CD4-positive, alpha-beta T cell treated with Interleukin-15 for 4 hours (primary cell): ENCODE measurements around the gene HBG2.
"Not testable (repeated sequence)": the region's sequence is repeated elsewhere in the genome, so short reads cannot be mapped to it uniquely, and the experiment has no call there.

ENCODE experiments used
- DNase-seq: peaks from one replicate; pipeline ENCODE4 v3.0.0-alpha.2; 2020; ENCODE audit warnings: low spot score

Gene HBG2

DNA sequence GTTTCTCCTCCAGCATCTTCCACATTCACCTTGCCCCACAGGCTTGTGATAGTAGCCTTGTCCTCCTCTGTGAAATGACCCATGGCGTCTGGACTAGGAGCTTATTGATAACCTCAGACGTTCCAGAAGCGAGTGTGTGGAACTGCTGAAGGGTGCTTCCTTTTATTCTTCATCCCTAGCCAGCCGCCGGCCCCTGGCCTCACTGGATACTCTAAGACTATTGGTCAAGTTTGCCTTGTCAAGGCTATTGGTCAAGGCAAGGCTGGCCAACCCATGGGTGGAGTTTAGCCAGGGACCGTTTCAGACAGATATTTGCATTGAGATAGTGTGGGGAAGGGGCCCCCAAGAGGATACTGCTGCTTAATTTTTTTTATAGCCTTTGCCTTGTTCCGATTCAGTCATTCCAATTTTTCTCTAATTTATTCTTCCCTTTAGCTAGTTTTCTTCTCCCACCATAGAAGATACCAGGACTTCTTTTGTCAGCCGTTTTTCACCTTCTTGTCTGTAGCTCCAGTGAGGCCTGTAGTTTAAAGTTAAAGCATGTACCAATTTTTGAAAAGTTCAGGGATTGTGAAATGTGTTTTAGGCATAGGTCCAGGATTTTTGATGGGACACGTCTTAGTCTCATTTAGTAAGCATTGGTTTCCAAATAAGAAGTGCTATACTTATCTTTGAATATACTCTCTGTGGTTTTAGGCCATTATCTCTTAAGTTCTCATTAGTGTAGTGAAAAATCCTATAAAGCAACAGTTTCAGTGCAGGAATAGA is at the start of gene HBG2:
TSS of gene HBG2 (minus strand) at position 136 of the 768 bp plus-strand sequence. CDS start at position 83, 53 bp downstream.
- DNase-seq, result not testable (repeated sequence)

DNA sequence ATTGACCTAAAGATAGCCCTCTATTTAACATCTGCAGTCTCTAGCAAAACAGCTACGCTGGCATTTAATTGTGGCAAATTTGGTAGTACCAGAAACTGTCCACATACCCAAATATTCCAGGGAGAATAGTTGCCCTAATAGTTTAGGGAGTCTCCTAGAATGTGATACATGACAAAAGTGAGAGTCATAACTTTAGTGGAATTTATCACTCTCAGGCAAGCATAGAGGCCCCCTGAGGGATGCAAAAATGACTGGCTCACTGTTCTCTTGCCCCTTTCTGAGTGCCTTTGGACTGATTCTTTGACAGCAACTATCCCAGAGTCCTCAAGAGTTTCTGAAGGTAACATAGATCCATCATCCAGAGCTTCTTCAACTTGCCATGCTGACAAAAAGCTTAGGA is 49.5 kb upstream of the HBG2 start:
- no peak for DNase-seq

DNA sequence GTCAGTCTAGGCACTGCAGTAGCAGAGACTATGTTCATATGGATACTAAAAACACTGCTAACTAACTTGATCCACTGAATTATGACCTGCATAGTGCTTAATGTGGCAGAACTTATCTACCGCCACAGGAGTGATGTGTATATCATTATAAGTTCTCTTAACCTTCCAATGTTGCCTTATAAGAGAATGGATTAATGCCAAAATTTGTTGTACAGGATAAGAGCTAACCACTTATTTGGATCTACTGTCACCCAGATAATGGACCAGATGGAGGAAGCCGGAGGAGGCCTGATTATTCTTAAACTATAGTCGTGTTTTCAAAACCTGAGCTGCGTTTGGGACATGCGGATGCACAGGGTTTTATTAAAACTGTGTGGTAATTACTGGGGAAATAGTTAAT is 49.0 kb upstream of the HBG2 start:
- no peak for DNase-seq

DNA sequence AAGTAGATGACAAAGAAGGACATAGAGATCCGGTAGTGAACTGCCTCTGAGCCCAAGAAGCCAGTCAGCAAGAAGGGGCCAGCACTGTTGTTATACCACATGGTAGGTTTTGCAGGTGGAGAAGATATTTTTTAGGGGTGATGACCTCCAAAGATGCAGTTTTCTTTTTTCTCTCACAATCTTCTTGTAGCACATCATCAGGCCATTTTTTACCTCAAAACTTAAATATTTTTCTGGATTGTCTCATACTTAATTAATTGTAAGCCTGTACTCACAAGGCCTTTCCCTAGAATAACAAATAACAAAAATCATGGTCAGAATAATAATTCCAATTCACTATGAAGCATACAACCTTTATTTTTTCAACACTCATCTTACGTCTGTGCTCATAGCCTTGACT is 47.3 kb upstream of the HBG2 start, which contains the start of gene OR51B4:
TSS of gene OR51B4 (minus strand) at position 101 of the 400 bp plus-strand sequence. CDS start at position 101, 0 bp downstream.
- DNase-seq, result no peak

DNA sequence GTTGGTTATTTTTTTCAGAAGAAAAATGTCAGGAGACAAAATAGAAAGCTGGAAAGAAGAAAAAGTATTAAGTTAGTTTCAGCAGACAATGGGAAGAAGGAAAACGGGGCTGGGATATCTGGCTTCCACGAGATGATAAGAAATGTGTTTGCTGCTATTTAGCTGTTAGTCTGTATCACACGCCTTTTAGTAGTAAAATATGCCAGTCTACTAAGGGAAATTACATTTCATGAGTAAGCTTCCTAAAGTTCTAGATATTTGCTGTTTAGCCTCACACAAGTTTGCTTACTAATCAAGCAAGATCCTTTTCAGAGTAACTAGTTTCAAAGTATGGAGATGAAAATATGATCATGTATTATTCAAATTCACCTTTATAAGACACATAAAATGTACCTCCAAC is 45.7 kb upstream of the HBG2 start:
- no peak for DNase-seq

DNA sequence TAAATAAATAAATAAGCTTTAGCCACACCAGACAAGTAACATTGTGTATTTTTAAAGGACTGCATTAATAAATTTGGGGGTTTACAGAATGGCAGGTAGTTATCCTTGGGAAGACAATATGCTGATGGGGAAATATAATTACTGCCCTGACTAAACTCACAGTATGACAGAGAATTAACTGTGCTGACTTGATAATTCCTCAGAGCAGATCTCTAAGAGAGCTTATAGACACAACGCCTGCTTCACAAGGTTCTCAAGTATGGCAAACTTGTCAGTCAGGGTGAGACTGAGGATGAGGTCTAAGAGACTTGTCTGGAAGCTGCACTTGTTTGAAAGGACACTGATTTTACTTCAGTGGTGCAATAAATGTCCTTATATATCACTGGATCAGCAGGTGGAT is 43.9 kb upstream of the HBG2 start:
- DNase-seq, result no peak

DNA sequence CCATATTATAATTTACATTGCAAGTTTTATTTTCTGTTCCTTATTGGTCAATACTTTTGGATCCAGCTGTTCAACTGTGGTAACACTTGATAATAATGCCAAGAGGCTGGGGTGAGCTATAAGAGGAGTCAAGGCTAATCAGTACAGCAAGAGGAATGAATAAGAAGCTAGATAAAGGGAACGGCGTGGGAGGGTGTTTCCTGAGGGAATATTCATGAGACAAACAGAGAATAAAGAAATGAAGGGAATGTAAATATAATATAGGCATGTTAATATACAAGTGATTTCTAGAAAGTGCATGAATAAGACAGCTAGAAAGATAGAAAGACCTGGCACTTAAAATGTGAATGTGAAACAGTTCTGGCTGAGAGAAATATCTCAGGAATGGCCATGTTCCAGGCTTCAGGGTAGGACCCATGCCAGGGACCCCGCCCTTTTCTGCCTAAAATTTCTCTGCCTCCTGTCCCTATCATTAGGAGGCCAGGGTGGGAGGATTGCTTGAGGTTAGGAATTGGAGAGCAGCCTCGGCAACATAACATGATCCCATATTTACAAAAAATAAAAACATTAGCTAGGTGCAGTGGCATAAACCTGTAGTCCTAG is 43.2 kb upstream of the HBG2 start:
- no peak for DNase-seq

DNA sequence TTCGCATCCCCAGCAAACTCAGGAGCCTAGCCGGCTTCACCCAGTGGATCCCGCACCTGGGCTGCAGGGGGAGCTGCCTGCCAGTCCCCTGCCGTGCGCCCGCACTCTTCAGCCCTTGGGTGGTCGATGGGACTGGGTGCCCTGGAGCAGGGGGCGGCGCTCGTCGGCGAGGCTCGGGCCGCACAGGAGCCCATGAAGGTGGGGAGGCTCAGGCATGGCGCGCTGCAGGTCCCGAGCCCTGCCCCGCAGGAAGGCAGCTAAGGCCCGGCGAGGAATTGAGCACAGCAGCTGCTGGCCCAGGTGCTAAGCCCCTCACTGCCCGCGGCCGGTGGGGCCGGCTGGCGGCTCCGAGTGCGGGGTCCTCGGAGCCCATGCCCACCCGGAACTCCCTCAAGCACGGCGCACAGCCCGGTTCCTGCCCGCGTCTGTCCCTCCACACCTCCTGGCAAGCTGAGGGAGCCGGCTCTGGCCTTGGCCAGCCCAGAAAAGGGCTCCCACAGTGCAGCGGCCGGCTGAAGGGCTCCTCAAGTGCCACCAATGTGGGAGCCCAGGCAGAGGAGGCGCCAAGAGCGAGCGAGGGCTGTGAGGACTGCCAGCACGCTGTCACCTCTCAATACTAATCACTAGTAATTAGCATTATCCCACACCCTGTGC is 39.9 kb upstream of the HBG2 start:
- DNase-seq, result not testable (repeated sequence)

DNA sequence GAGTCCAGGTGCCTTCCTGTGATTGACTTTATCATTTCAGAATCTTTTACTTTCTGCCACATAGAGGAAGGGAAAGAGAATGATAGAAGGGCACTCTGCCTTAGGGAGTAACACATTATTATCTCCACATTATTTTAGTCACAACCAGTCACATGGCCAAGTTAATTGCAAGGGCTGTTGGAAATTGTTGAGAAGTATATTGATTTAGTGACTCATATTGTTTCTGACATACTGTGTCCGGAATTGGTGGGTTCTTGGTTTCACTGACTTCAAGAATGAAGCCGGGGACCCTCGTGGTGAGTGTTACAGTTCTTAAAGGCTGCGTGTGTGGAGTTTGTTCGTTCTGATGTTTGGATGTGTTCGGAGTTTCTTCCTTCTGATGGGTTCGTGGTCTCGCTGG is 38.4 kb upstream of the HBG2 start:
- no peak for DNase-seq

DNA sequence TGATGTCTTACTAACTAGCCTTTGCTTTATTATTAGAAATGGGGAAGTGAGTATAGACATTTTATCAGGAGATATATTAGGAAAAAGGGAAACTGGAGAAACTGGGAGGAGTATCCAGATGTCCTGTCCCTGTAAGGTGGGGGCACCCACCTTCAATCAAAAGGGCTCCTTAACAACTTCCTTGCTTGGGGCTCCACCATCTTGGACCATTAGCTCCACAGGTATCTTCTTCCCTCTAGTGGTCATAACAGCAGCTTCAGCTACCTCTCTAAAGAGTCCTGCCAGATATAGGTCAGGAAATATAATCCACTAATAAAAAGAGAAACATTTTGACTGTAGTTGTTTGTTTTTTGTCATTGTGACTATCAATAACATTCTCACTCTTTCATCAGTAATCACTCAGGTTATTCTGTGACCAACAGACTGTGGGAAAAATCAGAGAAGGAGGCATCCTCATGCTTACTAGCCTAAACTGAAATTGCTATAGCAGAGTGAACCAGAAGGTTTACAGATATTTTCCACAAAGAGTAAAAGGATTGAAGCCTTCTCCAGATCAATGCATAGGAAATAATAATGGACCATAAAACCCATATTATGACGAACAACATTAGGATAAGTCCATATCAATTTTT is 36.7 kb upstream of the HBG2 start:
- no peak for DNase-seq

DNA sequence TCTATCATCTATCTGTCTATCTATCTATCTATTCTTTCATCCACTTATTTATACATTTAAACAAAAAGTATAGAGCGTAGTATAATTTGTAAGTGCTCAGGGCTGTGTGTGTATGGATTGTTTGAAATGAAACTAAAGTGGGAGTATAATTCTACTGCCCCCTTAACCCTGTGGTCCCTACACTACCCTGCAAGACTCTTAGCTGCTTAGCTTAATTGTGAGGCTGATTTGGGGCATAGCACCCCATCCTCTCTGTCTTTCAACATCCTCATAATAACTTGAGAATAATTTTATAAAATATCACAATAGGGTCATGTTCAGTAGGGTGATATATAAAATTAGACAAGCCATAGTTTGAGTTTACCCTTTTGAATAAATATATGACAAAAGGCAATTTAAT is 35.5 kb upstream of the HBG2 start:
- no peak for DNase-seq

DNA sequence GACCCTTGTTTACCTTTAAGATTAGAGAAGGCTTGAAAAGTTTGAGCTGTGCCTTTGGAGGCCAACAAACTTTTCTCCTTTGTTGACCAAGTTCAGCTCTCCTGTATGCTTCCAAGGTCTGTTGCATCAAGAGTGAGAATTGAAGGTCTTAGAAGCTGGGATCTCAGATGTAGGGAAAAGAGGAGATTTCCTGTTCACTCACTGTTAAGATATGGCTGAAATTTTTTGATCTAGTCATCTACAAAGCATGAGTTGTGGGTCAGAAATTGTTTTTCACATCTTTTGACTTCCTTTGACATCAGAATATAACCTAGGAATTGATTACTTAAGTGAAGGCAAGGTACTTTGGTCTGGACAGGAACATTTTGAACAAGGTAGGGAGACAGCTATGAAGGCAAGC is 35.1 kb upstream of the HBG2 start:
- no peak for DNase-seq

DNA sequence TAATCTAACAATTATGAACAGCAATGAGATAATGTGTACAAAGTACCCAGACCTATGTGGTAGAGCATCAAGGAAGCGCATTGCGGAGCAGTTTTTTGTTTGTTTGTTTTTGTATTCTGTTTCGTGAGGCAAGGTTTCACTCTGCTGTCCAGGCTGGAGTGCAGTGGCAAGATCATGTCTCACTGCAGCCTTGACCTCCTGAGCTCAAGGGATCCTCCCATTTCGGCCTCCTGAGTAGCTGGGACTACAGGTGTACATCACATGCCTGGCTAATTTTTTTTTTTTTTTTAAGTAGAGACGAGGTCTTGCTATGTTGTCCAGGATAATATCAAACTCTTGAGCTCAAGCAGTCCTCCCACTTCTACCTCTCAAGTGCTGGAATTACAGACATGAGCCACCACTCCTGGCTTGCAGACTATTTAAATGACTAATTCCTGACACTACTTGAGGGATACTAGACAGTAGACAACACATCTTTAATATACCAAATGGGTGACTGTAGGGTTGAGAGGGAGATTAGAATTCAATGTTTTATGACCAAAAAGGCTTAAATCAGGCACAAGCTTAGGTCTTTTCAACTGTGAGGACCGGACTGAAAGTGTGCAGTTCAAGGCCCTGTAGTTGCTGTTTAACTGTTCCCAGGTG is 34.4 kb upstream of the HBG2 start:
- DNase-seq, result no peak

DNA sequence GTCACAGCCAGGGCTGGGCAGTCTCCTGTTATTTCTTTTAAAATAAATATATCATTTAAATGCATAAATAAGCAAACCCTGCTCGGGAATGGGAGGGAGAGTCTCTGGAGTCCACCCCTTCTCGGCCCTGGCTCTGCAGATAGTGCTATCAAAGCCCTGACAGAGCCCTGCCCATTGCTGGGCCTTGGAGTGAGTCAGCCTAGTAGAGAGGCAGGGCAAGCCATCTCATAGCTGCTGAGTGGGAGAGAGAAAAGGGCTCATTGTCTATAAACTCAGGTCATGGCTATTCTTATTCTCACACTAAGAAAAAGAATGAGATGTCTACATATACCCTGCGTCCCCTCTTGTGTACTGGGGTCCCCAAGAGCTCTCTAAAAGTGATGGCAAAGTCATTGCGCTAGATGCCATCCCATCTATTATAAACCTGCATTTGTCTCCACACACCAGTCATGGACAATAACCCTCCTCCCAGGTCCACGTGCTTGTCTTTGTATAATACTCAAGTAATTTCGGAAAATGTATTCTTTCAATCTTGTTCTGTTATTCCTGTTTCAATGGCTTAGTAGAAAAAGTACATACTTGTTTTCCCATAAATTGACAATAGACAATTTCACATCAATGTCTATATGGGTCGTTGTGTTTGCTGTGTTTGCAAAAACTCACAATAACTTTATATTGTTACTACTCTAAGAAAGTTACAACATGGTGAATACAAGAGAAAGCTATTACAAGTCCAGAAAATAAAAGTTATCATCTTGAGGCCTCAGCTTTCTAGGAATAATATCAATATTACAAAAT is 33.7 kb upstream of the HBG2 start:
- DNase-seq, result no peak

DNA sequence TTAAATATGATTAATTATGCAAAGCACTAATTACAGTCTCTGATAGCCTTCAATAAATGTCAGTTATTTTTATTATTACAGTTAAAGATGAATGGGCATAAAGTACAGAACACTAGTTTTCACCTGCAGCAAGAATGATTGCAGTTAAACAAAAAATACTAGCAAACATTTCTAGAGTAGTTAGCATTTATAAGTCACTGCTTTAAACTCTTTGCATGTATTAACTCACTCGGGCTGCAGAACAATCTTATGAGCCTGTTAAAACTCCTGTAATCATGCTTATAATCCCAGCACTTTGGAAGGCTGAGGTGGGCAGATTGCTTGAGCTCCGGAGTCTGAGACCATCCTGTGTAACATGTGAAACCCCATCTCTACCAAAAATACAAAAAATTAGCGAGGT is 32.3 kb upstream of the HBG2 start:
- DNase-seq, result no peak

DNA sequence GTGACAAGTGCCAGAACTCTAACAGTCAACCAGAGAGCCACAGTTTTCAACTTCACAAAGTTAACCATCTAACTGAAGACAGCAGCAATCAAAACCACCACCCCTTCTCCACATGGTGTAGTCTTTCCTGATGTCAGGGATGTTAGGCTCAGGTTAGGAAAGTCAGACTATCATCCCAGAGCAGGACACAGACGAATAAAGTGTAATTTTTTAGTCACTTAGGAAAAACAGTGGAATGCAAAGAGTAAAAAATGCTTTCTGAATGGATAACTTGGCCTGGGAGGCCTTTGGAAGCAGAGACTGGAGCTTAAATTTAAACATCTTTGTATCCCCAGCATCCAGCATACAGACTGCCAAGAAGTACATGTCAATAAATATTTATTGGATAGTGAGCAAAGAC is 31.8 kb upstream of the HBG2 start:
- DNase-seq, result no peak

DNA sequence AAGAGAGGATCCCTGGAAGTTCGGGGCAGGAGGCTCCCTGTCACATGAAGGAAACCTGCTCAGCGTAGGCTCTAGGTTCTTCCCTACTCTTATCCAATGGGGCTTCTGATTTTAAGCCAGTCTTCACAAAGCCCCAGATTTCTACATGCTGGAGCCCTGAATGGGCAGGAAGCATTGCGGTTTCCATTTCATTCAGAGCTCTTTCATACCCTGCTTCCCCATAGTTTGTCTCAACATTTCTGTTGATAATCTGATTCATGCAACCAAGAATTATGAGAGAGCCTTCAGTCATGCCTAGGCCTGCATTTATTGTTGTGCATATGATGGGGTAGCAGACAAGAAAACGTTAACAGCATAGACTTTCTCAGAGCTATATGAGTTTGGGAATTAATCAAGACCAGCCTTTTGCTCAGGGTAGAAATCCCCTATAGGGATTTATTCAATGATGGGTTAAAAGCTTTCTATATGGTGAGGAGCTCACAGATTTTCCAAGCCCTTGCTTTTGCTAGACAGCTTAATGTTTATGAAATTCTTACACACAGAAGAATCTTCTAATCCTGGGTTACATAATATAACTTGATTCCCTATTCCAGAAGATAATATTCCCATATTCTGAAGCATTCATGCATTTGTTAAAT is 31.2 kb upstream of the HBG2 start:
- no peak for DNase-seq

DNA sequence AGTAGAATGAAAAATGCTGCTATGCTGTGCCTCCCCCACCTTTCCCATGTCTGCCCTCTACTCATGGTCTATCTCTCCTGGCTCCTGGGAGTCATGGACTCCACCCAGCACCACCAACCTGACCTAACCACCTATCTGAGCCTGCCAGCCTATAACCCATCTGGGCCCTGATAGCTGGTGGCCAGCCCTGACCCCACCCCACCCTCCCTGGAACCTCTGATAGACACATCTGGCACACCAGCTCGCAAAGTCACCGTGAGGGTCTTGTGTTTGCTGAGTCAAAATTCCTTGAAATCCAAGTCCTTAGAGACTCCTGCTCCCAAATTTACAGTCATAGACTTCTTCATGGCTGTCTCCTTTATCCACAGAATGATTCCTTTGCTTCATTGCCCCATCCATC is 30.1 kb upstream of the HBG2 start:
- DNase-seq, result no peak

DNA sequence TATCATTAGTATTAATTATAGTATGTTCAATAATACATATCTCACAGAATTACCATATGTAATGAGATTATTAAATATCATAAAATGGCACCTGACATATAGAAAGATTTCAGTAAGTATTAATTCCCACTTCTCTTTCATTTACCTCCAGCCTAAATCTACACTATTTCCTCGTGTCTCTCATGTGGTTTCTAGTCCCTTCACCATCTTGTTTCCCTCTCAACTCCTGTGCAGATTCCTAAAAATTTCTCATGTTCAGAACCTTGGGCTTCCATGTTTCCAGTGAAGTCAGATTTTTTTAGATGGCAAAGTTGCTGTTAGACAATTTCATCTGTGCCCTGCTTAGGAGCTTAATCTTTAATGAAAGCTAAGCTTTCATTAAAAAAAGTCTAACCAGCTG is 29.3 kb upstream of the HBG2 start:
- DNase-seq, result no peak

DNA sequence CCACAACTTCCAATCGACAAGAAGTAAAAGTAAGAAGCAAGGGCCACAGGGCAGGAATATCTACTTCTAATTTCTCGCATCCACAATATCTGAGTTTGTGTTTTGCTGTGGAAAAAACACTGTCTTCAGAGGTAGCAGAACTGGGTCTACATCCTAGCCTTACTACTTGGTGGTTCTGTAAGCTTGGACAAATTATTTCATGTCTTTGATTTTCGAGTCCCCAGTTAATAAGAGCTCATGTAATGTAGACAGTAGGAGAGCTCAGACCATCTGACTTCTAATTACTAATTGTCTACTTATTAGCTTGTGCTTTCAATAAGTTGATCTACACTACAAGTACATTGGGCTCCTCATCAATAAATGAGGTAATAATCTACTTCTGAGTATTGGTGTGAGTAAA is 28.5 kb upstream of the HBG2 start:
- DNase-seq, result no peak

DNA sequence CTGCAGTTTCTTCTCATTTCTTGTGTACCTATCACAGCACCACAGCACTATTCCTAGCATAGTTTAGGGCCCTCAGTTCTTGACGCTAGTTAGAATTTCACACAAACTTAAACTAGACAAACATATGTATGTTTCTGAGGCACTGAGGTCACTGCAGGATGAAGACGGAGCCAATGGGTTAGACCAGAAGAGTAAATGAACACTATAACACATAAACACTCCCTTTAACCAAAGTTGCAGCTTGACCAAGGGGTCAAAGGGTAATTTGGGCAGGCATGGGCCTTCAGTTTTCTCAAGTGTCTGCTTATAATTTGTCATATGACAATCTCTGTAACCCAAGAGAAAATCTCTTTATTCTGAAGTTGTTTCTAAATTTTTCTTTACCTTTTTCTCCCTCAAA is 28.0 kb upstream of the HBG2 start:
- no peak for DNase-seq
